ENCODE measurements around the gene TBXA2R.

TBXA2R gene

GRCh38 chr19:3618811-3619630, 12.3 kb upstream of the TBXA2R start:
- no peak for DNase-seq

GRCh38 chr19:3618144-3618810, 11.6 kb upstream of the TBXA2R start:
- peak; percentile 66 for DNase-seq

GRCh38 chr19:3617463-3617862, 10.8 kb upstream of the TBXA2R start:
- peak; percentile 73 for DNase-seq

GRCh38 chr19:3615524-3616135, 9.0 kb upstream of the TBXA2R start:
- no peak for DNase-seq

- no peak for DNase-seq
Measured at GRCh38 chr19:3614858-3615505, 8.3 kb upstream of the TBXA2R start.

GRCh38 chr19:3613818-3614661, 7.4 kb upstream of the TBXA2R start:
- no peak for DNase-seq

- DNase-seq, result no peak
Measured at GRCh38 chr19:3612901-3613741, 6.4 kb upstream of the TBXA2R start.

GRCh38 chr19:3612330-3612729, 5.7 kb upstream of the TBXA2R start:
- DNase-seq, result no peak

- no peak for DNase-seq
Measured at GRCh38 chr19:3611841-3612240, 5.2 kb upstream of the TBXA2R start.

GRCh38 chr19:3610745-3611717, 4.4 kb upstream of the TBXA2R start:
- no peak for DNase-seq

GRCh38 chr19:3609779-3610719, 3.4 kb upstream of the TBXA2R start:
- peak; percentile 44 for DNase-seq

GRCh38 chr19:3608750-3609322, 2.2 kb upstream of the TBXA2R start:
- peak; percentile 44 for DNase-seq

GRCh38 chr19:3608079-3608641, 1.5 kb upstream of the TBXA2R start:
- peak; percentile 52 for DNase-seq

- no peak for DNase-seq
Measured at GRCh38 chr19:3607303-3608078, 816 bp upstream of the TBXA2R start.

- peak; percentile 26 for DNase-seq
Measured at GRCh38 chr19:3606174-3606689, 443 bp downstream of the TBXA2R start.

GRCh38 chr19:3605770-3606169, 905 bp downstream of the TBXA2R start:
- DNase-seq, result no peak

- no peak for DNase-seq
Measured at GRCh38 chr19:3605361-3605760, 1.3 kb downstream of the TBXA2R start.
